GM21723 (cell line): ENCODE data around the gene STXBP2.
"Not testable (repeated sequence)": the region's sequence is repeated elsewhere in the genome, so short reads cannot be mapped to it uniquely, and the experiment has no call there.

Source experiments
- ATAC-seq: cut with Tn5 transposase; IDR thresholded peaks from one replicate; pipeline ENCODE4 v1.9.1; 2021; ENCODE audit warnings: mild to moderate bottlenecking, moderate library complexity; ENCODE audit not compliant: unreplicated experiment

The STXBP2 gene

GRCh38 chr19:7631577-7631976, 5.3 kb upstream of the STXBP2 start:
- no peak for ATAC-seq

- ATAC-seq: no peak
Measured at GRCh38 chr19:7632340-7633203, 4.3 kb upstream of the STXBP2 start.

- ATAC-seq: no peak
Measured at GRCh38 chr19:7633698-7634097, 3.2 kb upstream of the STXBP2 start, which contains the start of gene PCP2. TSS of gene PCP2 (minus strand) at chr19:7633719. CDS start at chr19:7633457, 262 bp downstream.

GRCh38 chr19:7635670-7636069, 1.2 kb upstream of the STXBP2 start:
- no peak for ATAC-seq

- no peak for ATAC-seq
Measured at GRCh38 chr19:7636317-7636690, 606 bp upstream of the STXBP2 start.

GRCh38 chr19:7637374-7638256, 705 bp downstream of the STXBP2 start:
- no peak for ATAC-seq

- no peak for ATAC-seq
Measured at GRCh38 chr19:7638802-7639465, 2.0 kb downstream of the STXBP2 start.

- no peak for ATAC-seq
Measured at GRCh38 chr19:7639863-7640348, 3.0 kb downstream of the STXBP2 start.

- ATAC-seq: no peak
Measured at GRCh38 chr19:7640803-7641202, 3.9 kb downstream of the STXBP2 start.

GRCh38 chr19:7641290-7642276, 4.7 kb downstream of the STXBP2 start:
- ATAC-seq: no peak

- no peak for ATAC-seq
Measured at GRCh38 chr19:7642295-7643030, 5.6 kb downstream of the STXBP2 start.

GRCh38 chr19:7643031-7643415, 6.1 kb downstream of the STXBP2 start:
- no peak for ATAC-seq

GRCh38 chr19:7643629-7644549, 7.0 kb downstream of the STXBP2 start:
- ATAC-seq: not testable (repeated sequence)

GRCh38 chr19:7644550-7644877, 7.6 kb downstream of the STXBP2 start:
- ATAC-seq: no peak

GRCh38 chr19:7645163-7645562, 8.3 kb downstream of the STXBP2 start:
- no peak for ATAC-seq

- ATAC-seq: no peak
Measured at GRCh38 chr19:7645656-7646425, 8.9 kb downstream of the STXBP2 start.

- no peak for ATAC-seq
Measured at GRCh38 chr19:7646426-7646700, 9.5 kb downstream of the STXBP2 start.

- no peak for ATAC-seq
Measured at GRCh38 chr19:7647156-7647555, 10.2 kb downstream of the STXBP2 start.
